ENCODE measurements around the gene TMEM250.

DNA sequence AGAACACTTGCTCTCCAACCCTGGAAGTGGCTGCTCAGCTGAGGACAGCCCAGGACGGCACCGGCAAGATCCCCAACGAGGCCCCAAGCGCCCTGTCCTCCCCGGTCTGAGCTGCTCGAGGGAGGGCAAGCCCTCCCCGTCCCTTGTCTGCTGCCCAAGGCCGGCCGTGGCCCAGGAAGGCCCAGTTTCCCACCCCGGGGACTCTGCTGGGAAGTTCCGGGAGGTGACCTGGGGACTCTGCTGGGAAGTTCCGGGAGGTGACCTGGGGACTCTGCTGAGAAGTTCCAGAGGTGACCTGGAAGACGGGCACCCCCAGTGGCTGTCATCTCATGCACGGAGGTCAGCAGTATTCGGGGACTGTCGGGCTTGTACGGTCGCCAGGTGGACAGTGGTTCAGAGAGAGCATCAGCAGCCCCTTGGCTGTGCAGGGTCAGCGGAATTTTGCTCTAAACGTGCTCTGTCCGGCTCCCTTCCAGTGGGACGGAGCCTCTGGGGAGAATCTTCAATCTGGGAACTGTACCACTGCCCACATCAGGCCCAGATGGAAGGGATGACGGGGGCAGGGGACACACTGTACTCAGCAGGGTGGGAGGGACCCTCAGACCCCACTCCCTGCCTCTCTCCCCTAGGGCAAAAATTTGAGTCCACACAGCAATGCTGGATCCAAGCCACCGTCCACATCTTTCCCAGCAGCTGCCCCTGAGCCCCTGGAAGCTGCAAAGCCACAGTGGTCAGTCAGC, 30.8 kb downstream of the TMEM250 start:
- TF ChIP-seq CTCF (IDR thresholded peaks at IDR 0.05; ENCODE audit: low read depth, low read length) (no peak), POLR2A (IDR thresholded peaks at IDR 0.05; ENCODE audit: extremely low read depth, insufficient read length) (no peak), MYC (IDR thresholded peaks at IDR 0.05; ENCODE audit: low read depth, low read length) (no peak), MAX (IDR thresholded peaks at IDR 0.05; ENCODE audit: low read depth, low read length) (no peak)
